Stimulated activated CD4-positive, alpha-beta T cell treated with anti-CD3 and anti-CD28 coated beads, Interleukin-12 subunit alpha, Interleukin-12 subunit beta, amount 100 ng/mL, for 4 hours (primary cell): ENCODE data around the gene GPR151.
"Not testable (repeated sequence)": the region's sequence is repeated elsewhere in the genome, so short reads cannot be mapped to it uniquely, and the experiment has no call there.

Experiments
- DNase-seq: peaks from one replicate; pipeline ENCODE4 v3.0.0-alpha.2; 2020

The GPR151 gene

DNA sequence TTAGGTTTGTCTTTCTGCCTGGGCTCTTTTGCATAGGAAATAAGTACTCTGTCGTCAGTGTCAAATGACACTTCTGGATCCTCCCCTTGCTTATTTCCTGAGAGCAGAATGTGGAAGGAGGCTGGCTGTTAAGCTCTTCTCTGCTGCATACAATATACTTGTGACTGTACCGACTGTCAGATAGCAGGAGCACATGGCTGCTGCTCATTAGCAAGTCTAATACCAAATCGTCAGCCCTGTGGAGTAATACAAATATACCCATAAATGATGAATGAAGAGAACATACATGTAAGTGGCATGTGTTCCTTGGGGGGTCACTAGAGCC, at the start of gene GPR151:
Gene GPR151 (minus strand): TSS at position 40 of the 325 bp plus-strand sequence. CDS start 77 bp downstream, outside the sequence.
- DNase-seq, result no peak

DNA sequence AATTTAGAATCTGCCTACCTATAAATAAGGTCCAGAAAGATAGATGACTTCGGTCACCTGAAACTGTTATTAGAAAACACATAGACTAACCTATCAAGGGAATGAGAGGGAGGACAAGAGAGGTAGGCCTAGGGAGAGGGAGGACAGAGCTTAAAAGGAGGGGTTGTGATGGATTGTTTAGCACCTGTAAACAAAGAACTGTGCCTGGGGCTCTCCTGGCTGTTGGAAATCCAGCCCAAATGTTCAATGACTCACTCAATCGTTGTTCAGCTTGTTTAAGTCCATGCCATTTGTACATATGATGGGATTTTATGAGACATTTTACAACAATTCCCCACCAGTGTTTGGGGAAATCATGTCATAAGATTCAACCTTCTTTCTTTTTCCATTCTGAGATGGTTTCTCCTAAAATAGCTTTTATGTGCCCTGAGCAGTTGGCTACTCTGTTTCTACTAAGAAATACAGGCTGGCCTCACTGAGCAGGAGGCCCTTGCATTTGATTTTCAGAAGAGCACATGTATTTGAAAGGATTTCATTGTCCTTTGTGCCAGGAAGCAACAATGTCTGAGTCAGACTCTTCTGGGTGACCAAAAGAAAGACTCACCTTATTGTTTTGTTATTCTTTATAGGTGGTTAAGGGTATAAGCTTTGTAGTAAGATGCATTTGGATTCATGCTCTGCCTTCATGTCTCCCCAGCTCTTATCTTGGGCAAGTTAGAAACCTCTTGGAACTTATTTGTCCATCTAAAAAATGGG, 48.2 kb upstream of the GPR151 start:
- no peak for DNase-seq

DNA sequence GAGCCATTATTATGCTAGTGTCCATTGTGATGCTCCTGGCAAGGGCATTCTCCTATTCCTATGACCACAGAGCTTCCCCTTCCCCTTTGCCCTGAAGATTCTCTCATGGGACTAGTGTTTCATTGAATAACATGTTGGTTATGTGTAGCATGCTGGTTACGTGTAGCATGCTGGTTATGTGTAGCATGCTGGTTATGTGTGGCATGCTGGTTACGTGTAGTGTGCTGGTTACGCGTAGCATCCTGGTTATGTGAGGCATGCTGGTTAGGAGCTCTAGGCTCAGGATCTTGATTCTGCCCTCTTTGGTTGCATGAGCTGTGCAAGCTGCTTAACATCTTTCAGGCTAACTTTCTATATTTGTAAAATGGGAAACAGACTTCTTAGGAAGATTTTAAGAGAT, 46.5 kb upstream of the GPR151 start:
- no peak for DNase-seq

DNA sequence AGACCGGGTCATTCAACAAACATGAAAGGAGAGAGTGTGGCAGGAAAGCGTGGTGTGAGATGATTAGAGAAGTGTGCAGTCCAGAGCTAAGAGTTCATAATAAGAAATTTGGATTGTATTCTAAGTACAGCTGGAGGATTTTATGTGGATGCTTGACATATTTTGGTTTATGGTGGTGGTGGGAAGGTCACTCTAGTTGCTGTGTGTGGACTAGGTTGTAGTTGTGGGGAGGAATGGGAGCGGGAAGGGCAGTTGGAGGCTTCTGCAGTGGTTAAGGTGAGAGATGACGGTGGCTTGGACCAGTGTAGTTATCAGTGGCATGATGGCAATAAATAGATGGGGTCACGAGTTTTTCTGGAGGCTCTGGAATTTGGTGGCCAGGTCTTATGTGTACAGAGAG, 45.7 kb upstream of the GPR151 start:
- no peak for DNase-seq

DNA sequence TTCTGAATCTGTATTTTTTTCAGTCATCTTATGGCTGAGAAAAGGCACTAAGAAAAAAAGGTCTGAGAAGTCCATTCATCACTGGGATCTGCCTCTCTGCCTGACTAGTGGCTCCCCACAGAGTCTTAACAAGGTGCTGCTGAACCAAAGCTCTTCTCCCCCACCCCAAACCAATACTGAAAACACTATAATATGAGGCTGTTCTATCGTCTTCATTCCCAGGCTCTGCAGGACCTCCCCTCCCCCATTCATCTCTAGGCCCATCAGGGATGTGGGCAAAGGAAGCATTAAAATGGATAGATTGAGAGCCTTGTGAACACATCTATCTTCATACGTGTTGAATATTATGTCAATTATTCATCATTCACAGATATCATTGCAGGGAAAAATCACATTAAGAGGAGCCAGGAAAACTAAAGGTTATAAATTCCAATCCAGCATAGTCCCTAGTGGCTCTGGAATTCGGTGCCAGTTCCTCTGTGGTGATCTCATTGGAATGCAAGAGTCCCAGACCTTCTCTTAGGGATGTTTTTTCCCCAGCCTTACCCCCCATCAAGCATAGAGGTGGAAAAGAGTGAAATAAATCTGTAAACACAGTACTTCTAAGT, 44.3 kb upstream of the GPR151 start:
- DNase-seq, result no peak

DNA sequence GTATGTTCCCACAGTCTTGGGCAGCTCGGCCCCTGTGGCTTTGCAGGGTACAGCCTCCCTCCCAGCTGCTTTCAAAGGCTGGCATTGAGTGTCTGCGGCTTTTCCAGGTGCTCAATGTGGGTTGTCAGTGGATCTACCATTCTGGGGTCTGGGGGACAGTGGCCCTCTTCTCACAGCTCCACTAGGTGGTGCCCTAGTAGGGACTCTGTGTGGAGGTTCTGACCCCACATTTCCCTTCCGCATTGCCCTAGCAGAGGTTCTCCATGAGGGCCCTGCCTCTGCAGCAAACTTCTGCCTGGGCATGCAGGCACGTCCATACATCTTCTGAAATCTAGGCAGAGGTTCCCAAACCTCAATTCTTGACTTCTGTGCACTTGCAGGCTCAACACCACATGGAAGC, 40.9 kb upstream of the GPR151 start:
- not testable (repeated sequence) for DNase-seq

DNA sequence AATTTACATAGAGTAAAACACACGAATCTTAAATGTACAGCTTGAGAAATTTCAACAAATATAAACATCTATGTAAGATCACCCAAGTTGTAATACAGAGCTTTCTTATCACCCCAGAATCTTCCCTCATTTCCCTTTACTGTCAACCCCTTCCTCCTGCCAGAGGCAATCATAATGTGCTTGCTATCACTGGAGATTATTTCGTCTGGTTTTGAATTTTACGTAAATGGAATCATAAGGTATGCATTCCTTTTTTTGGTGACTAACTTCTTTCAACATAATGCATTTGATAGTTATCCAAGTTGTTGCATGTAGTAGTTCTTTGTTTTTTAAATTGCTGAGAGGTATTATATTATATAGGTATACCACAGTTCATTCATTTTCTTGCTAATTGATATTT, 37.5 kb upstream of the GPR151 start:
- no peak for DNase-seq

DNA sequence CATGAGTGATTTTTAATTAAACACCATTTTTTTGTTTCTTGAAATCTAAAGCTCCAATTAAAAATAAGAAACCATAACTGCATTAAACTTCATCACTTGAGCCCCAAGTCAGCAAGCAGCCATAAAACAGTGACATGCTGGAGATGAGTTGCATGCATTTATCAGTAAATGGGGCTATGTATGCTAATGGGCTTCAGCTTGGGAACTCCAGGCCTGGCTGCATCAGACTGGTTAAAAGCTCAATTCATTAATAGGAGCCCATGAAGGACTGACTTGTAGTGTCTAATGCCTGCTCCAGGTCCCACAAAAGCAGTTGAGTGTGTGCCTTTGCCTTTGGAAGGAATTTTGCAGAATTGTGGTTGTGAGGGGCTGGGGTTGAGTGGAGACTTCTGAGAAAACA, 33.6 kb upstream of the GPR151 start:
- DNase-seq, result no peak

DNA sequence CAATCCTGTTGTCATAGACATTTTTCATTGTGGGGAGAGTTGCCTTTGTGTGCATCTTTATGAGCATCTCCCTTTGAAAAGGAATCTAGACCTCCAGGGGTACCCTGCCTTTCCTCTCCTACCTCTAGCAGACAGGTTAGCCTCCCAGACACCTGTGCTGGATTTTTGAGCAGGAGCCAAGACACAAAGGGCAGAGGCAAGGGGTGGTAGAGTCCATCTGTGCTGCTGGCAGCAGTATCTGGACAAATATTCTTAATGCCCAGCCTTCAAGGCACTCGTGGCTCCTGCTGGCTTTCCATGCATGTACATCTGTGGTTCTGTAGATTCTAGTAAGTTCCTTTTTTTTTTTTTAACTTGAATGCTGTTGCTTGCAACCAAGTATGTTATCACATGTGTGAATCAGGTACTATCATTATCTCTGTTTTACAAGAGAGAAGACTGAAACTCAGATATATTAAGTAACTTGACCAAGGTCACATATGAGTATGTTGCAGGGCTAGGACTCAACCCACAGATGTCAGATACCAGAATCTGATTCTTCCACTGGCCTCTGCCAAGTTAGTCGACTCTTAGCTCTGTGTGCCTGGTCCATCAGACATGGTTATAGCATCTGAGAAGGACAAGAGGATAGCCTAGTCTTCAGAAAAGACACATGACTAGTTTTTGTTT, 32.9 kb upstream of the GPR151 start:
- DNase-seq, result no peak

DNA sequence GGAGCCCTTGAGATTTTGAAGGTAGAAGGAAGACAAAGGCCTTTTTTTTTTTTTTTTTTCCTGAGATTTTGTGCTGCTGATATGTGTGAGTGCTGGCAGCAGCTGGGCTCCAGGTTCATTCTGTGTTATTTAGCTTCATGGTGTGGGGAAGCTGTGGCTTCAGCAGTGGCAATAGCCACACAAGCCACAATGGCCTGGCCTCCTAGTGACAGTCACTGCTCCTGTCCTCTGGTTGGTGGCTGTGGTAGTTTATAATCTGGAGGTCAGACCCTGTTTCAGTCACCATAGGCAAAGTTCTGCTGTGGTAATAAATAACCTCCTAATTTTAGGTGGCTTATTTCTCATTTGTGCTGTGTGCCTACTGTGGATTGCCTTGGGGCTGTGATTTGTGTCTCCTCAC, 28.2 kb upstream of the GPR151 start:
- no peak for DNase-seq

DNA sequence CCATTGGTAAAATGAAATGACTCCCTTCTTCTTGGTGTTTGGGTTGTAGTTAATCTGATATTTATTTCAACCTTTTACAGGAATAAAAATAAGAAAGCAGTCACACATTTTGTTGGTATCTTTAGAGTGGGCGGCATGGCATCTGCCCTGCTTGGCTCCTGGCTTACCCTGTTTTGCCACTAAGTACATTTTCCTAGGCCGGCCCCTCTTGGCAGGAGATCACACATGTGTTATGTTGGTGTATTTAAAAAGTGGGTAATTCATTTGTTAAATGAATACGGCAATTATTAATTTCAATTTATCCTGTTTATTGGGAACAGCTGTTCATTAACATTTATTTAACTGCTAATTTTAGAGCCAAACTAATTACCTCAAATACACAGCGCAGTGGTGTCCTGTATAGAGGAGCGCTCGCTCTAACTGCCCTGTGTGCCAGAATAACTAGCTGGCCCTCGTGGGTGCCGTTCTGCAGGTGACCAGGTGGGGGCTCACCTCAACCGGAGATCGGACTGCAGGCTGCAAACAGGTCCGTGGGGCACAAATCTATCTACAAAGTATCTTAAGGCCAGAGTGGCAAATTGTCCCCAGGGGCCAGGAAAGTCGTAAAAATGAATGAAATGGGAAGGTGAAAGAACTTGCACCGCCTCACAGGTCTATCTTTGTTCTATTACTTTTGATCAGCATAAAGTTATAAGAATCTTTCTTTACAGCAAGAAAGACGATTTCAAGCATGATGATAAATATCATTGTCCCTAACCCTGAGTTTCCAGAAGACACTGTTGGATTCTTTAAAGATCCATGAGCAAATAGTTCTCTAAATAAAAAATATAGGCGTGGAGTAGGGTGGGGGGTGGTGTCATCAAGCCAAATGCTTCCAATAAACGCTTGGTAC, 26.2 kb upstream of the GPR151 start:
- DNase-seq, result peak; percentile 66

DNA sequence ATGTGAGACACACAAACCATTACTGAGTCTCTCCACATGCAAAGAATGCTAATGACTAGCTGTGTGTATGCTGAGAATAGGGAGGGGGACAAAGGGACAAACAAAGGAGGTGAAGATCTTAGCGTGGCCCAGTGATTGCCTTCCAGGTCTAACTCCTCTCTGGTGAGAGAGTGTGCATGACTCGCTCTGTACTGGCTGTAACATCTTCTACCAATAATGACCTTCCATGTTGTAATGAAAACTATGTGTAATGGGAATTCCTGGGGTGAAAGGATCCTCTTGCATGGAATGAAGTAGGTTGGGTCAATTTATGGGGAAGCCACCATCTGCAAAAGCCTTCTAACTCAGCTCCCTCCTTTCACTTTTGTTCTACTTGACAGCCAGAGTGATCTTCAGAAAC, 24.4 kb upstream of the GPR151 start:
- no peak for DNase-seq

DNA sequence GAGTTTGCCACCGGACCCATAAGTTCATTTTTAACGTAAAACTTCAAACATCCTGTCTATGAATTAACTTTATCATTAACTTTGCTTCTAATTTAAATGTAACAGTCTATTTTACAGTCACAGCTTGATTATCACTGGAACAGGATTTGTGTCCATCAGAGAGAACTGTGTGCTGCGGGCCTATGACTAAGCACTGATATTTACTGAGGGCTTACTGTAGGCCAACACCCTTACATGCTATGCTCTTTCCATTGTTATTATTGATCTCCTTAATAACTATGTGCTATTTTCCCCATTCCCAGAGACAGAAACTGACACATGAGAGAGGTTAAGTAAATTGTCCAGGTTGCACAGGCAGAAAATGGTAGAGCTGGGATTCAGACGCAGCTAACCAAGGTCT, 24.0 kb upstream of the GPR151 start:
- DNase-seq, result no peak

DNA sequence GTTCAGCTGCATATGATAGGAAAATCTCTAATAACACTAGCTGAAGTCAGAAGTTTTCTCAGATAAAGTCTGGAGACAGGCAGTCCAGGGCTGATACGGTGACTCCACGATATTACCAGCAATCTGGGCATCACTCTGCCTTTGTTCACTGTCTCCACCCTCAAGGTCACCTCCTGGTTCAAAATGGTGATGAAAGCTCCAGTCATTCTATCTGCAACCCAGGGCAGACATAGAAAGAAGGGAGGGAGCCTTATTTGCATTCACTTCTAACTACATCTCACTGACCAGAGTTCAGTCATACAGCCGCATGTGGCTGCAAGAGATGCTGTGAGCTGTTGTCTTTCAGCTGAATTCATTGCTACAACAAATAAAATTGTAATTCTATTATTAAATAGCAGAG, 22.4 kb upstream of the GPR151 start:
- DNase-seq, result no peak

DNA sequence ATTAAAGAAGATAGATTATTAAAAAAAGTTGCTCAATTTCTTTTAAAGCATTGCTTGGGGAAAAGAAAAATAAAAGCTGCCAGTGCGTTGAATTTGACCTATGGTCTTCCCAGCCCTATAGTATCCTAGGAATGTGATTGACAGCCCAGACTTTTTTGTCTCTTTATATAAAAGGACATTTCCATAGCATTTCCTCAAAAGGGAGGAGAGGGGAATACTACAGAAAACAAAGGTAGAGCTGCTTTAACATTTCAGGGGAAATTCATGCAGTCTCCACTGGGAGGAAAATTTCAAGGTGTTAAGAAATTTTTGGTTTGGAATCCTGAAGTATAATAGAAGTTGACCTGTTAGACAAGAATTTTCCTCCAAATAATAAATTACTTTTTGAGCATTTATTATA, 17.9 kb upstream of the GPR151 start:
- DNase-seq, result no peak

DNA sequence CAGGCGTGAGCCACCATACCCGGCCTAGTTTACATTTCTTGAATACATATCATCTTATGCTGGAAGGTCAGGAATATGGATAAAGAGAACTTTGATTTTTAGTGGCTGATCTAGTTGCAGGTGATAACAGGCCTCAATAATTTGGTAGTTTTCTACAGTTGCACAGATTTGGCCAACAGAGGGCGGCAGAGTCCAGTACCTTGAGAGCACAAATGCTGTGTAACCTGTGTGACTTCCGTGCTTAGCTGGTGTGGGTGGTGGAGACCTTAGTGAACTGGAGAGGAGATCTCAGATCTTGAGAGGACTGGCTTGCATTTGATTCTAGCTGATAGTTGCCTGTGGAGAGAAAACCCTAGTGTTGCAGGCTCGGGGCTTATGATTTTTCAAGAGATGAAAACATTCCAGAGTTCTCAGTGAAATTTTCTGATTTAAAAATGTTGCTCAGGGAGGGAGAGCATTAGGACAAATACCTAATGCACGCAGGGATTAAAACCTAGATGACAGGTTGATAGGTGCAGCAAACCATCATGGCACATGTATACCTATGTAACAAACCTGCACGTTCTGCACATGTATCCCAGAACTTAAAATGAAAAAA, 17.4 kb upstream of the GPR151 start:
- DNase-seq, result peak; percentile 69

DNA sequence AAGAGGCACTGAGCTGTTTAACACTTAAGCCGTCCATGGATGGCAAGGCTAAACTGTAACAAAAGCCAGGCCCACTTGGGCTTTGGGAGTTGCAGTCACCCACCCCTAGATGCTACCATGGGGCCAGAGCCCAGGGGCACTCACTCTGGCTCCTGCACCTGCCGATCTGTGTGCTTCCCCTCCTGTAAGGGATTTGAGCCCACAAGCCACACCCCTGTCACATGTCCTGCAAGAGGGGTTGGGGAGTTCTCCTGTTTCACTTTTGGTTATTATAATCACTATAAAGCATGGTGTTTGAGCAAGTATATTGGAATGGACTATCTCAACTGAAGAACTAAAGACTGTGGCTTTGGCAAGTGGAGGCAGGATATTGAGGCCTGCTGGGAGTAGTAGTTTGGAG, 14.0 kb upstream of the GPR151 start:
- DNase-seq, result no peak

DNA sequence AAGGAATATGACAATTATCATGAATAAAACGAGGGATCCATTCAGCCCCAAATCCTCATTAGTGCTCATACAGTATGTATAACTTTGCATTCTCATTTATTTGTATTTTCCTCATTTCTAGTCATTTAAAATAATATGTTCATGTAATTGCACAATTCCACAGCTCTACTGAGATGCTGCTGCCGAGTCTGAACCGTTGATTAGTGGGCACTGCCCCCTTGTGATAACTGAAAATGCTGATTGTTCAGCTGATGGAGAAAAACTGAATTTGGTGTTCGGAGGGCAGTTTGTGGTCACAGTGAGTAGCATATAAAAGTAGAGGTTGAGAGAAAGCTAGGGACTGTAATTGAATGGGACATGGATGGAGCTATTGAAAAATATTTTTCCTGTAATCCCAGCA, 12.2 kb upstream of the GPR151 start:
- DNase-seq, result no peak

DNA sequence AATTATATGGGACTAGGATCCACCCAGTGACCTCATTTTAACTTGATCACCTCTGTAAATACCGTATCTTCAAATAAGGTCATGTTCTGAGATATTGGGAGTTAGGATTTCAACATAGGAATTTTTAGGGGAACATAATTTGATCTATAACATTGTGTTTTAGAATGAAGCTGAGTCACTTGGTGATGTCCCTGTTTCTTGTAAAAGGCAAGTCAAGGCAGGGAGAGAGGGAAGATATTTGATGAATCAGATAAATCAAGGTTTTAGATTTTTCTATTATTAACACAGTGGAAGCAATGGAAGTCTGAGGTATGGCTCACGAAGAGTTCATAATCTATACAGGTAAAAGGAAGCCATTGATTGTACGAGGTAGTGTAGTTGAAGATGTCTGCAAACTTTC, 11.8 kb upstream of the GPR151 start:
- no peak for DNase-seq

DNA sequence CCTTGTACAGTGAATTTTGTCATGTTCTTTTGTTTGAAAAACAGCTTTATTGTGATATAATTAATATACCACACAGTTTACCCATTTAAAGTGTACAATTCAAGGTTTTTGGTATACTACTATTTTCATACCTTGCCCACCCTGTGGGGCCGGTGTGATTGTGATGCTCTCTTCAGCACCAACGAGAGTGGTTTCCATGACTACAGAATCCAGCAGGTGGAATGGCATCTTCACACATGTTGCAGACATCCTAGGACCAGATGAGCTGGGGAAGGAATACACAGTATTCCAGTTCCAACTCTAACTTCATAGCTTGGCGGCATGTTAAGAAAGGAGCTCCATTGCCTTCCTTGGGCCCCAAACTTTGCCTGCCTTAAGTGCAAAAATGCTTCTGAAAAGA, 7.7 kb upstream of the GPR151 start:
- no peak for DNase-seq

DNA sequence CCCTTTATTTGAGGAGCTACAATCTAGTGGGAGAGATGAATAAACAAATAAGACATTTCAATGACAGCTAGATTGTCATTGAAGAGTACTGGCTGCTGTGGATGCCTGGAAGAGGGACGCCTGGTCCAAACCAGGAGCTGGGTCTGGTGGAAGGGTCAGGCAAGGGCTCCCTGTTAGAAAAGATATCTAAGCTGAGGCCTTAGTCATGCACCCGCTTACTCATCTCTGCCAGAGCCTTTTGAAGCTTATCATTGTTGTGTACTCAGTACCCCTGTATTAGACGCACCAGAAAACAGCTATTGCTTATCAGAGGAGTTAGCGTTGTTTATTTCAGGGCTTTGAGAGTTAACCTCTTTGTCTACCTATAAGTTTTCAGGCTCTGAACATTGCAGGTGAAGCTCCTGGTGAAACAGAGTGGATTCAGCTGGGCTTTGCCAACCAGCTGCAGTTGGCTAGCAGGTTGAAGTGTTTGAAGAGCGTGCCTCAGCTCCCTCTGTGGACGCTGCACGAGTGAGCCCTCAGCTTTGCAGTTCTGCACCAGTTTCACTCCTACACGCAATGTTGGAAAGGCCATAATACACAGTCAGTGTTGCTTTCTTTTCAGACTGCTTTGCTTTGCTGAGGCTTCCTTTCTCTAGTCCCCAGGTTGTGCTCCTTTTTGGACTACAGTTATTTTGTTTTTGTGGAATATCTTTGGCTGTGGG, 5.6 kb upstream of the GPR151 start:
- no peak for DNase-seq

DNA sequence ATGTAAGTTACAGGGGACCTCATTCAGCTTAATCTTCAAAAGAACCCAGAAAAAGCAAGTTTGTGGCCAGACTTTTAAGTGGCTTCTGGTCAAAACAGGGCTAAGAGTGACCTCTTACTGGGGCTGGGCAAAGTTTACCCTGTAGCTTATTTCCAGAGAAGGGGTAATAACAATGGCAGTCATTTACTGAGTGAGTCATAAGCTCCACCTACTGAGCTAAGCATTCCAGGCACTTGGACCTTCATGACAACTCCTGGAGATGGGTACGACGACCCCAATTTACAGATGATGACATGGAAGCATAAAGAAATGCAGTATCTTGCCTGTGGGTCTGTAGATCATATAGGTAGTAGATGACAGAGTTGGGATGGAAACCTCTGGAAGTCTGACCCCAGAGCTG, 4.7 kb upstream of the GPR151 start:
- DNase-seq, result no peak
